Effector memory CD4-positive, alpha-beta T cell (primary cell): ENCODE data around the gene SLC44A1.

ENCODE experiments used
- DNase-seq, 3 donors: peaks; one replicate each; pipeline ENCODE4 v3.0.0-alpha.2; 2020
- H3K27ac ChIP-seq: 2 replicates; pipeline ENCODE4 v1.7.0; 2013; ENCODE audit warnings: mild to moderate bottlenecking, low read length, moderate library complexity; ENCODE audit not compliant: insufficient read depth, poor library complexity, severe bottlenecking
- H3K27me3 ChIP-seq: replicated peaks from 2 replicates; pipeline ENCODE4 v1.7.0; 2013; ENCODE audit warnings: mild to moderate bottlenecking, low read length; ENCODE audit not compliant: insufficient read depth, control insufficient read depth, poor library complexity, severe bottlenecking
- H3K36me3 ChIP-seq: 2 replicates; pipeline ENCODE4 v1.7.0; 2013; ENCODE audit warnings: mild to moderate bottlenecking, low read length, moderate library complexity; ENCODE audit not compliant: control insufficient read depth, insufficient read depth
- H3K4me1 ChIP-seq: 2 replicates; pipeline ENCODE4 v1.7.0; 2013; ENCODE audit warnings: low read length, mild to moderate bottlenecking; ENCODE audit not compliant: control insufficient read depth, insufficient read depth, poor library complexity, severe bottlenecking
- H3K4me3 ChIP-seq: 2 replicates; pipeline ENCODE4 v1.7.0; 2013; ENCODE audit warnings: low read length, low read depth, mild to moderate bottlenecking; ENCODE audit not compliant: insufficient read depth, poor library complexity, severe bottlenecking
- H3K9me3 ChIP-seq: 2 replicates; pipeline ENCODE4 v1.7.0; 2013; ENCODE audit warnings: mild to moderate bottlenecking, low read length, moderate library complexity; ENCODE audit not compliant: control insufficient read depth

SLC44A1 gene

DNA sequence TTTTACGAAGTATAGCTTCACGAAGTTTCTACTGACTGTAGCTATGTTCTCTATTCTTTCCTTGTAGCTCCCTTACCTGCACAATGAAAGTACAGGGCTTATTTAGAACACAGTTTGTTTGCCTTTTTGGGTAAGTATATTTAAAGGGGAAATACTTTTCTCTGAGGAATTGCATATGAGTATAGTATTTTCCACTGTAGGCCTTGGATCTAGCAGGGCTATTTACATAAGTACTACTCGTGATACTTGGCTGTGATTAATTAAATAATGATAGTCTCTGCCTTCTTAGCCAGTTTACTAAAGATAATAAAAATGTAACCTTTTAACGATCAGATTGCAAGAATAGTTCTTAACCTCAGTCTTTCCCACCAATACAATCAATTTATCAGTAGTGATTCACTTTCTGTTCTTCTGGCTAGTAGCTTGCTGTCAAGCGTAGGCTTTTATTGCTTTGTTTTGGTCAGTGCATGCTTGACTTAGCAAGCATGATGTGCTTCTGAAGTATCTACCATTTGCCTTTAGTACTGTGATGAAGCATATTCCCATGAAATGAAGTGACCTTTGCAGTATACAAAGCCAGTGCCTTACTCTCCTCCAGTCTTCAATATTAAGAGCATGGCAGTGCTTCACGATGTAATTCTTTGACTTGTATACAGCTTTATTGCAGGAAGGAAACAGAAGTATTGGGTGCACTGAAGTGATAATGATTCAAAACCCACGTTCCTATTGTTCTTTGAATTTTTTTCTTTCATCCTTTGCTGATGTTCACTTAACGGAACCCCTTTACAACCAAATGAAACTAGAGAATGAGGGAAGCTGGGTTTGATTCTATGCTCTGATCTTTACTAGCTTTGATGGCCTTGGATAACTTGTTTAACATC is 64.2 kb downstream of the SLC44A1 start:
- H3K36me3 ChIP-seq, result no peaks in the 10 kb centered on the region
- no peaks in the 10 kb centered on the region for H3K27me3 ChIP-seq
- H3K9me3 ChIP-seq, result no peaks in the 10 kb centered on the region
- no peak overlapping the region for H3K27ac ChIP-seq
- H3K4me3 ChIP-seq, result no peak overlapping the region
- no peak for DNase-seq
- H3K4me1 ChIP-seq, result no peaks in the 10 kb centered on the region

DNA sequence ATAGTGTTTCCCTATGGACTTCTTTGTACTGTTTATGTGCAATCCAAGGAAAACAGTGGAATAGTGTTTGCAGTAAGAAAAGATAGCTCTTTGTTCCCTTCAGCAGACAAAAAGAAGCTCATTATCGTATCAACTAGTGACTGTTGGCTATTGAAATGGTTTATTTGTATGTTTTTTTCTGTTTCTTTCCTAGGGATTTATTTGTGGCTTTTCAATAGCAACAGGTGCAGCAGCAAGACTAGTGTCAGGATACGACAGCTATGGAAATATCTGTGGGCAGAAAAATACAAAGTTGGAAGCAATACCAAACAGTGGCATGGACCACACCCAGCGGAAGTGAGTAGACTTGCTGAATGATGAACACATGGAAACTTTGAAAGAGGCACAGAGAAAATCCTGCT is 65.1 kb downstream of the SLC44A1 start:
- no peak overlapping the region for H3K27ac ChIP-seq
- DNase-seq, result no peak
- H3K36me3 ChIP-seq, result no peaks in the 10 kb centered on the region
- no peaks in the 10 kb centered on the region for H3K4me1 ChIP-seq
- no peaks in the 10 kb centered on the region for H3K9me3 ChIP-seq
- H3K4me3 ChIP-seq, result no peak overlapping the region
- H3K27me3 ChIP-seq, result no peaks in the 10 kb centered on the region

DNA sequence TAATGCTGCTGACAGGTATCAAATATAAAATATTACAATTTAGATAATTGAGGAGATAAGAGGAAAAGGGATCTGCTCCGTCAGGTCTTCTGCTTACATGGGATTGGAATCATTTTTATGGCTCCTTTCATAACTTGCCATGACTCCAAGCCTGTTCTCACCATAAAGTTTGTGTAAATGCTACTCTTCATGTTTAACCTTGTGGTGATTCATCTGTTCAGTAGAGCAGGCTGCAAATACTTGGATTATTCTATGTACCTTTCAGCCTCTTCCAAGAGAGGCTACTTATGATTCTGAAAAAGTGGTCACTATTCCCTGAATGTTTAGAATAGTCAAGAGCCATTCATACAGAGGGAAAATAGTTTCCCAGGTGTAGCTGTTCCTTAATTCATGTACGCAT is 66.9 kb downstream of the SLC44A1 start:
- H3K27ac ChIP-seq, result no peak overlapping the region
- no peaks in the 10 kb centered on the region for H3K36me3 ChIP-seq
- H3K9me3 ChIP-seq, result no peaks in the 10 kb centered on the region
- no peaks in the 10 kb centered on the region for H3K27me3 ChIP-seq
- DNase-seq, result no peak
- H3K4me3 ChIP-seq, result no peak overlapping the region
- H3K4me1 ChIP-seq, result no peaks in the 10 kb centered on the region

DNA sequence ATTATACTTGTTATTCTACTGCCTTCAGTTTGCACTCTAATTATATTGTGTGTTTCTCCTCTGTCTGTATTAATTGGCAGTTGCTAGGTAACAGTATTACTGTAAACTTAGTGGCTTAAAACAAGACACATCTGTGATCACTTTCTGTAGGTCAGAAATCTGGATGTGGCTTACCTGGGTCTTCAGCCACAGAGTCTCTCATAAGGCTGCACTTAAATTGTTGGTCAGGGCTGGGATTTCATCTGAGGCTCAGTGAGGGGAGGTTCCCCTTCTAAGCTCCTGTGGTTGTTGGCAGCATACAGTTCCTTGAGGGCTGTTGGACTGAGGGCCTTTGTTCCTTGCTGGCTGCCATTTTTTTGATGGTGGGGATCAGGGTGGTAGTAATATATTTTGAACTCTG is 68.8 kb downstream of the SLC44A1 start:
- Histone ChIP-seq H3K36me3 (no peaks in the 10 kb centered on the region), H3K27me3 (no peaks in the 10 kb centered on the region), H3K9me3 (no peaks in the 10 kb centered on the region), H3K4me3 (no peak overlapping the region), H3K27ac (no peak overlapping the region), H3K4me1 (no peaks in the 10 kb centered on the region)
- no peak for DNase-seq

DNA sequence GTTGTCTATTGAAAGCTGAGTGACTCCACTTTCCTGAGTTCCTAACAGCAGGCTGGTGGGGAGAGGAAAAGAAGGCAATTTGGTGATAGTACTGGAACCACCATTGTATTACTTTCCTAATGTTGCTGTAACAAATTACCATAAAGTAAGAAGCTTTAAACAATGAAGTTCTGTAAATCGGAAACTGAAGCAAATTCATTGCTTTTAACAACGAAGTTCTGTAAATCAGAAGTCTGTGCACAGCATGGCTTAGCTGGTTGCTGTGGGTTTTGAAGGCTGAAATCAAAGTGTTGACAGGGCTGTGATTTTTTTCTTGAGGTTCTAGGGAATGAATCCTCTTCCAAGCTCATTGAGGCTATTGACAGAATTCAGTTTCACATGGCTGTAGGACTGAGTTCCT is 72.3 kb downstream of the SLC44A1 start:
- H3K36me3 ChIP-seq, result no peaks in the 10 kb centered on the region
- no peaks in the 10 kb centered on the region for H3K4me1 ChIP-seq
- no peaks in the 10 kb centered on the region for H3K9me3 ChIP-seq
- no peak overlapping the region for H3K27ac ChIP-seq
- H3K4me3 ChIP-seq, result no peak overlapping the region
- no peak for DNase-seq
- no peaks in the 10 kb centered on the region for H3K27me3 ChIP-seq

DNA sequence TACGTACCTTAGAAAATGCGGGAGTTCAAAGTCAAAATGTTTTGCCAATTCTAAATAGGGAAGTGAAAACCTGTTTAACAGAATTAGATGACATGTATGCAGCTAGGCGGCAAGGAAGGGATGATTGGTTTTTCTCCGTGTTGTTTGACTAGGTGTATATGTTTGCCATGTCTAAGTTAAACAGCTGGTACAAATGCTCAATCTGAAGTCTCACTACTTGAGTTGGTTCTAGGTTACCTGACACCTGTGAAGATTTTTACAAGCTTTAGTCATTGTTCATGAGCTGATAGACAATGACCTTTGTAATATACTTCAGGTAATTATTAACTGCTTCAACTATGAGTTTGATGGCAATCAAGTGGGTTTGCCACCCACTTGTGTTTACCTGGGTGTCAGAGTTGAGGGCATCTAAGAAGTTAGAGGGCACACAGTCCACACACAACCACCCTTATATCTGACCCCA is 74.3 kb downstream of the SLC44A1 start:
- Histone ChIP-seq H3K4me1 (no peaks in the 10 kb centered on the region), H3K27me3 (no peaks in the 10 kb centered on the region), H3K27ac (no peak overlapping the region), H3K9me3 (no peaks in the 10 kb centered on the region), H3K36me3 (no peaks in the 10 kb centered on the region), H3K4me3 (no peak overlapping the region)
- DNase-seq, result no peak

DNA sequence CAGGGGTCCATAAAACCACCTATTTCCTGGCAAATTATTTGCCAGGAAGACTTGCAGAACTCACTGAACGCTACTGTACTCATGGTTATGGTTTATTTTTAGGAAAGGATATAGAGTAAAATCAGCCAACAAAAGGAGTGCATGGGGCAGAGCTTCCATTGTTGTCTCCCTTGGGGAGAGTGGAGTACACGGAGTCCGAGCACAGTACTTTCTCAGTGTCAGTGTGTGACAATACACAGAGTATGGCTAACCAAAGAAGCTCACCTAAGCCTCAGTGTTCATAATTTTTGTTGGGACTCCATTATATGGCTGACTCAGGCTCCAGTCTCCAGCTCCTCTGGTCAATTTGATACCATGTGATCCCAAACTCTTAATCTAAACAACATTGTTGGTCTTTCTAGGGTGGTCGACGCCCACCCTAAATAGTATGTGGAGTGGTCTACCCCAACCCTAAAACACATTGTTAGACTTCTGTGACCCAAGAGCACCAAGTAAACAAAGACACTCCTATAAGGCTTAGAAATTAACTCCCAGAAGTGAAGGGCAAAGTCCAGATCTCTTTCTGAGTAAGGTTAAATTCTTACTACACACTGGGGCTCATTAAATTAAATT is 74.9 kb downstream of the SLC44A1 start:
- H3K4me3 ChIP-seq, result no peak overlapping the region
- no peaks in the 10 kb centered on the region for H3K36me3 ChIP-seq

DNA sequence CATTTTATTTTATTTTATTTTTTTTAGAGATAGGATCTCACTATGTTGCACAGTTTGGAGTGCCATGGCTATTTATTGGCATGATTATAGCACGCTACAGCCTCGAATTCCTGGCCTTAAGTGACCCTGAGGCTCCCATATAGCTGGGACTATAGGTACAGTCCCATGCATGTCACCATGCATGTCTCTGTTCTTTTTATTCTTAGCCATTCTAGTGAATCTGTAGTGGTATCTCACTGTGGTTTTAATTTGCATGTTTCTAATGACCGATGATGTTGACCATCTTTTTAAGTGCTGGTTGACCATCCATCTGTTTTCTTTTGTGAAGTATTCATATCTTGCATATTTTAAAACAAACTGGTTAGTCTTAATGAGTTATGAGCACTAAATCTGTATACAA is 76.1 kb downstream of the SLC44A1 start:
- no peaks in the 10 kb centered on the region for H3K27me3 ChIP-seq
- H3K27ac ChIP-seq, result no peak overlapping the region
- H3K4me3 ChIP-seq, result no peak overlapping the region
- H3K4me1 ChIP-seq, result no peaks in the 10 kb centered on the region
- no peaks in the 10 kb centered on the region for H3K36me3 ChIP-seq
- no peak for DNase-seq
- H3K9me3 ChIP-seq, result no peaks in the 10 kb centered on the region

More for the DNA sequence above, 74.9 kb downstream of the SLC44A1 start:
- Histone ChIP-seq H3K27ac (no peak overlapping the region), H3K4me1 (no peaks in the 10 kb centered on the region), H3K9me3 (no peaks in the 10 kb centered on the region), H3K27me3 (no peaks in the 10 kb centered on the region)
- DNase-seq, result no peak

DNA sequence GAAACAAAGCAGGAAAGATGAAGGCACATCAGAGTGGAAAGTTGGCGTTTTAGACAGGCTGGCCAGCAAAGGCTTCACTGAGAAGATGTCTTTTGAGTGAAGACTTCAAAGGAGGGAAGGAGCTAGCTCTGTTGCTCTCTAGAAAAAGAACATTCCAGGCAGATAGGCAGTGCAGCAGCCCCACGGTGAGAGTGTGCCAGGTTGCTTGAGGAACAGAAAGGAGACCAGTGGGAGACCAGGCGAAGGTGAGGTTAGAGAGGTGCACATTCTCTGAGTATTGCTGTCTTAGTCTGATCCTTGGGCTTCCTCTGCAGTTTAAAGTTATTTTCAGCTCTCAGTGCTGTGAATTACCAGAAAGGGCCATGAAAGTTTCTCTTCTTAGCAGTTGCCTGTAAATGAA is 83.8 kb downstream of the SLC44A1 start:
- Histone ChIP-seq H3K27me3 (no peaks in the 10 kb centered on the region), H3K9me3 (no peaks in the 10 kb centered on the region), H3K4me1 (no peaks in the 10 kb centered on the region), H3K36me3 (no peaks in the 10 kb centered on the region), H3K27ac (no peak overlapping the region), H3K4me3 (no peak overlapping the region)
- no peak for DNase-seq
